A549 (cell line): ENCODE results near the gene TEDC1. TPM values are rescaled to one million over a fixed set of nuclear protein-coding genes. Genes with fewer than 3 reads are reported as not detected.
A peak's percentile ranks its signal among the peaks of the same experiment; 100 is the strongest.

Experiments used
- ATAC-seq, 2 experiments: fragments of 200-7000 bp in 1 of 2; fragments of >200 bp in 1 of 2; cut with Nextera tagmentation in 1 of 2; cut with Tn5 transposase in 1 of 2; 3 replicates each; pipeline versions ENCODE4 v1.8.0 to v1.9.1; 2018 to 2020; ENCODE audit warnings: mild to moderate bottlenecking in 1 of 2, moderate library complexity in 1 of 2
- CTCF ChIA-PET: fragments of 300-600 bp; sonication (Branson Sonifier 250); formaldehyde crosslinking; extraction: SDS; loops from one replicate; lab custom pipeline; 2021; ENCODE audit warnings: antibody characterized with exemption, inconsistent platforms; lab: Yijun Ruan, JAX
- POLR2A ChIA-PET: fragments of 350-600 bp; formaldehyde crosslinking; extraction: SDS; loops from one replicate; lab custom pipeline; 2021; ENCODE audit warnings: antibody characterized with exemption, inconsistent platforms; lab: Yijun Ruan, JAX
- DNase-seq, 2 experiments: peaks; one replicate each; pipeline versions ENCODE4 v3.0.0 to v3.0.0-alpha.2; 2011 to 2016; ENCODE audit warnings: low read depth in 1 of 2, low spot score in 1 of 2
- FAIRE-seq: peaks from 2 replicates; lab custom pipeline; 2011; peaks lifted over from hg19 to GRCh38; lab: Jason Lieb, UNC
- H3K27ac ChIP-seq, 2 experiments: fragments of >200 bp; sonication (Bioruptor Twin); formaldehyde crosslinking; 3 replicates each; pipeline ENCODE4 v1.5.1; 2016 to 2017
- H3K4me1 ChIP-seq: fragments of >200 bp; sonication (Bioruptor Twin); formaldehyde crosslinking; 3 replicates; pipeline ENCODE4 v1.6.1; 2016
- H3K4me2 ChIP-seq: fragments of >200 bp; sonication (Bioruptor Twin); formaldehyde crosslinking; 3 replicates; pipeline ENCODE4 v1.6.1; 2016
- H3K4me3 ChIP-seq: fragments of >200 bp; sonication (Bioruptor Twin); formaldehyde crosslinking; 3 replicates; pipeline ENCODE4 v1.5.1; 2016
- H3K9me3 ChIP-seq: fragments of >200 bp; sonication (Bioruptor Twin); formaldehyde crosslinking; 3 replicates; pipeline ENCODE4 v1.6.1; 2016
- BHLHE40 ChIP-seq: IDR thresholded peaks from 2 replicates; pipeline ENCODE4 v1.6.1; 2012; ENCODE audit warnings: low read depth, low read length, inconsistent platforms
- CBX2 ChIP-seq: fragments of 200-600 bp; sonication (generic); IDR thresholded peaks from 2 replicates; pipeline ENCODE4 v1.6.1; 2016; ENCODE audit warnings: low read depth, mild to moderate bottlenecking, borderline replicate concordance
- CBX8 ChIP-seq: fragments of 200-600 bp; sonication (generic); IDR thresholded peaks from 2 replicates; pipeline ENCODE4 v1.6.1; 2016
- CHD2 ChIP-seq: fragments of 150-350 bp; IDR thresholded peaks from 2 replicates; pipeline ENCODE4 v1.6.1; 2014; ENCODE audit warnings: low read length; ENCODE audit not compliant: partially characterized antibody
- EHMT2 ChIP-seq: fragments of 200-600 bp; sonication (generic); IDR thresholded peaks from 2 replicates; pipeline ENCODE4 v1.6.1; 2016; ENCODE audit warnings: antibody characterized with exemption, low read depth, mild to moderate bottlenecking, moderate library complexity
- FOSB ChIP-seq: fragments of 250-450 bp; sonication (Bioruptor Pico); IDR thresholded peaks from 2 replicates; pipeline ENCODE4 v1.5.0; 2020; ENCODE audit warnings: mild to moderate bottlenecking, moderate library complexity
- HDAC2 ChIP-seq: fragments of 200-600 bp; sonication (generic); IDR thresholded peaks from 2 replicates; pipeline ENCODE4 v1.6.1; 2016
- HOXB13 ChIP-seq: fragments of 250-450 bp; sonication (Bioruptor Pico); IDR thresholded peaks from 2 replicates; pipeline ENCODE4 v1.5.0; 2020; ENCODE audit warnings: low read depth, mild to moderate bottlenecking, moderate library complexity
- JUN ChIP-seq, 2 experiments: fragments of >200 bp; sonication (Bioruptor Twin); formaldehyde crosslinking; IDR thresholded peaks; 2 replicates in 1 of 2; 3 replicates in 1 of 2; pipeline ENCODE4 v1.6.1; 2016 to 2017
- KDM1A ChIP-seq: fragments of 200-600 bp; sonication (generic); IDR thresholded peaks from 2 replicates; pipeline ENCODE4 v1.6.1; 2016; ENCODE audit warnings: low read depth, mild to moderate bottlenecking
- MYC ChIP-seq: IDR thresholded peaks from 2 replicates; pipeline ENCODE4 v1.6.1; 2012; ENCODE audit warnings: mild to moderate bottlenecking, inconsistent platforms, low read length, improper control_type of control experiment, borderline replicate concordance
- NFE2L2 ChIP-seq: fragments of 150-350 bp; conservative IDR thresholded peaks from 2 replicates; pipeline ENCODE4 v1.6.1; 2014; ENCODE audit warnings: low read length
- NPAS2 ChIP-seq: fragments of 250-450 bp; sonication (Bioruptor Pico); IDR thresholded peaks from 2 replicates; pipeline ENCODE4 v1.8.0; 2022; ENCODE audit warnings: mild to moderate bottlenecking, moderate library complexity, borderline replicate concordance
- NR3C1 ChIP-seq: fragments of >200 bp; sonication (Bioruptor Twin); formaldehyde crosslinking; IDR thresholded peaks from 3 replicates; pipeline ENCODE4 v1.6.1; 2017
- POLR2A ChIP-seq: IDR thresholded peaks from 2 replicates; pipeline ENCODE4 v1.6.1; 2012; ENCODE audit warnings: mild to moderate bottlenecking, low read length
- RFX5 ChIP-seq: fragments of 450-650 bp; IDR thresholded peaks from 2 replicates; pipeline ENCODE4 v1.7.1; 2014; ENCODE audit warnings: antibody characterized with exemption, mild to moderate bottlenecking, moderate library complexity
- SMC3 ChIP-seq: fragments of >200 bp; sonication (Bioruptor Twin); formaldehyde crosslinking; IDR thresholded peaks from 3 replicates; pipeline ENCODE4 v1.6.1; 2018; ENCODE audit warnings: inconsistent platforms
- ZC3H11A ChIP-seq: fragments of 450-650 bp; IDR thresholded peaks from 2 replicates; pipeline ENCODE4 v1.6.1; 2014; ENCODE audit warnings: antibody characterized with exemption, mild to moderate bottlenecking
- ZNF302 ChIP-seq: fragments of 250-450 bp; sonication (Bioruptor Pico); IDR thresholded peaks from 2 replicates; pipeline ENCODE4 v1.9.0; 2021; ENCODE audit warnings: inconsistent platforms, mild to moderate bottlenecking, moderate library complexity
- WGBS: methylation state at CpG from one replicate; pipeline ENCODE4 v1.1.6; 2017; ENCODE audit errors: missing lambda C conversion rate; 5-methylcytosine and 5-hydroxymethylcytosine counted together
- polyA plus RNA-seq, 4 experiments: library from polyadenylated mRNA; depleted of rRNA in 3 of 4; stranded (reverse); fragments of >200 nt; fragmentation: RNase III in 1 of 4; extraction: RNeasy Plus Mini Kit Qiagen cat#74134 plus additional on column Dnase treatment in 1 of 4; gene quantifications; 2 replicates in 3 of 4; 3 replicates in 1 of 4; pipeline ENCODE4 v1.2.3, GENCODE V29; 2011 to 2017
- TF ChIP-seq, protein P1 (sequence below): fragments of 250-450 bp; sonication (Bioruptor Pico); IDR thresholded peaks from 2 replicates; pipeline ENCODE4 v1.5.0; 2021; ENCODE audit warnings: mild to moderate bottlenecking, moderate library complexity, borderline replicate concordance
- TF ChIP-seq, protein P2 (sequence below): fragments of >200 bp; sonication (Bioruptor Twin); formaldehyde crosslinking; IDR thresholded peaks from 3 replicates; pipeline ENCODE4 v1.5.1; 2016
- TF ChIP-seq, protein P3 (sequence below): fragments of >200 bp; sonication (Bioruptor Twin); formaldehyde crosslinking; IDR thresholded peaks from 3 replicates; pipeline ENCODE4 v1.6.1; 2016
- TF ChIP-seq, protein P4 (sequence below): IDR thresholded peaks from 2 replicates; pipeline ENCODE4 v1.6.1; 2012

The TEDC1 gene
- polyA plus RNA-seq, 2 of the 4 experiments (the other 2 are of a cell fraction) = 12.7 to 39.6 TPM

DNA sequence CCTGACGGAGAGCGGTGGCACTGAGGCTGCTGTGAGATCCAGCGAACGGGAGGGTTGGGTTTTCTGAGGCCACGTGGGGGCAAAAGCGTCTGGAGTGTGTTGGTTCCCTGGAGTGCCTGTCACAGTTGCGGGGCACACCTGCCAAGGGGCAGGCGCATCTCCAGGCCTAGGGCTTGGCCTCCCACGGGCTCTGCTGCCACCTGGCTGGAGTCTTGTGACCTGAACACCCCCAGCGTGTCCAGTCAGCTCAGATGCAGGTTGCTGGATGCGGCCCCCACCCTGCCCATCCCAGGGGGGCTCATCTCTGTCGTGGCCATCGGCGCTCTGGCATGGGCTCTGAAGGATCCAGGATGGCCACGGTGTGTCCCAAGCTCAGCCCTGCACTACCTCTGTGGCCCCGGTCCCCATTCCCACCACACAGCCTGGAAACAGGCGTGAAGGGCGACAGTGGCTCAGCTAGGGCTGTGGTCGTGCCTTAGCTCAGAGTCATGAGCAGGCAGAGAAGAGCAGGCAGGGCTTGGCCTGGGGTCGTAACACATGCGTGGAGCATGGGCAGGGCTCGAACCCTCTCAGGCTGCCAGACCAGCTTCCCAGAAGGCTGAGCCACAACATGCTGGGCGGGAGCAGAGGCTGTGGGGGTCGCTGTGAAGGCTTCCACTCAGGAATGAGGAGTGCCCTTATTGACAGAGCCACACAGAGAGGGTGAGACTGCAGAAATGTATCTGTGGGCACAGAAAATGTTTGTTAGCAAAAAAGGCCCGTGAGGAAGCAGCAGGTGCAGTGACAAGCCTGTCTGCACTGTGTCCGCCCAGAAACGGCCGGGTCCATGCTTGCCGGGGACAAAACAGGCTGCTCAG lies 40.0 kb upstream of the TEDC1 start:
- TF ChIP-seq CBX8 = no peak
- no peak for TF ChIP-seq FOSB (CRISPR knock-in tag)
- no peak for TF ChIP-seq RFX5
- TF ChIP-seq, protein P1, sequence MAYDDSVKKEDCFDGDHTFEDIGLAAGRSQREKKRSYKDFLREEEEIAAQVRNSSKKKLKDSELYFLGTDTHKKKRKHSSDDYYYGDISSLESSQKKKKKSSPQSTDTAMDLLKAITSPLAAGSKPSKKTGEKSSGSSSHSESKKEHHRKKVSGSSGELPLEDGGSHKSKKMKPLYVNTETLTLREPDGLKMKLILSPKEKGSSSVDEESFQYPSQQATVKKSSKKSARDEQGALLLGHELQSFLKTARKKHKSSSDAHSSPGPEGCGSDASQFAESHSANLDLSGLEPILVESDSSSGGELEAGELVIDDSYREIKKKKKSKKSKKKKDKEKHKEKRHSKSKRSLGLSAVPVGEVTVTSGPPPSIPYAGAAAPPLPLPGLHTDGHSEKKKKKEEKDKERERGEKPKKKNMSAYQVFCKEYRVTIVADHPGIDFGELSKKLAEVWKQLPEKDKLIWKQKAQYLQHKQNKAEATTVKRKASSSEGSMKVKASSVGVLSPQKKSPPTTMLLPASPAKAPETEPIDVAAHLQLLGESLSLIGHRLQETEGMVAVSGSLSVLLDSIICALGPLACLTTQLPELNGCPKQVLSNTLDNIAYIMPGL (CRISPR knock-in tag) = no peak
- TF ChIP-seq MYC = no peak
- no peak for TF ChIP-seq KDM1A
- TF ChIP-seq ZC3H11A = no peak
- no peak for TF ChIP-seq HDAC2
- no peak for TF ChIP-seq CHD2
- TF ChIP-seq NPAS2 (CRISPR knock-in tag) = no peak
- no peak for TF ChIP-seq ZNF302 (CRISPR knock-in tag)
- FAIRE-seq (no peak), ATAC-seq (no peak), DNase-seq (peak in 1 of 2 experiments; percentile 35)
- Histone ChIP-seq H3K4me2 (no peak overlapping the region), H3K4me1 (0 out of 3 replicates have a peak, but pooled peaks cover 6% of the 10 kb centered on the region), H3K9me3 (no peaks in the 10 kb centered on the region), H3K4me3 (no peak overlapping the region), H3K27ac (no peak overlapping the region)
- 86% methylated on average over 26 of the region's 29 CpGs for WGBS
- ChIA-PET CTCF (interaction anchor here (0.8 to 4.6 kb wide), 5 partner anchors 11 to 79 kb away, joined by 3 to 21 read pairs (median 10); no protein-coding TSS in a partner anchor), POLR2A (no interaction called here)

DNA sequence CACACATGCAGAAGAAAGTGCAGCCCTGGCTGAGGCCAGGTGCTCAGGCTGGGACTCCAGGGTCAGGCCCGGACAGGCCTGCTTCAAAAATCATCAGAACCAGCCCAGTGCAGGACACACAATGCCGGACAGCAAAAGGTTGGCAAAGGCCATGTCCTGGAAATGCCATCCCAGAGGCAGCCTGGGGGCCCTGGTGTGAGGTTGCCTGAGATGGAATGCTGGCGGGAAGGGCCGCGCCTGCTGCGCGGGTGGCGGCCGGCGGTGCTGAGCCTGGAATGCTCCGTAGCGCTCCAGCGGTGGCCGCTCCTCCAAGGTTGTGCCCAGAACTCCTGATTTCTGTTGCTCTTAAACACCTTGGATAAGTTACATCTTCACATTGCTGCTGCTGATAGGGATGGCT lies 38.1 kb upstream of the TEDC1 start:
- 0 out of 3 replicates have a peak, but pooled peaks cover 5% of the 10 kb centered on the region for H3K4me1 ChIP-seq
- no peak for TF ChIP-seq CHD2
- no peak for TF ChIP-seq FOSB (CRISPR knock-in tag)
- no peak for TF ChIP-seq HOXB13 (CRISPR knock-in tag)
- TF ChIP-seq NFE2L2 = no peak
- no peak for TF ChIP-seq JUN (IDR thresholded peaks at IDR 0.05)
- no peak for TF ChIP-seq EHMT2
- TF ChIP-seq, protein P2, sequence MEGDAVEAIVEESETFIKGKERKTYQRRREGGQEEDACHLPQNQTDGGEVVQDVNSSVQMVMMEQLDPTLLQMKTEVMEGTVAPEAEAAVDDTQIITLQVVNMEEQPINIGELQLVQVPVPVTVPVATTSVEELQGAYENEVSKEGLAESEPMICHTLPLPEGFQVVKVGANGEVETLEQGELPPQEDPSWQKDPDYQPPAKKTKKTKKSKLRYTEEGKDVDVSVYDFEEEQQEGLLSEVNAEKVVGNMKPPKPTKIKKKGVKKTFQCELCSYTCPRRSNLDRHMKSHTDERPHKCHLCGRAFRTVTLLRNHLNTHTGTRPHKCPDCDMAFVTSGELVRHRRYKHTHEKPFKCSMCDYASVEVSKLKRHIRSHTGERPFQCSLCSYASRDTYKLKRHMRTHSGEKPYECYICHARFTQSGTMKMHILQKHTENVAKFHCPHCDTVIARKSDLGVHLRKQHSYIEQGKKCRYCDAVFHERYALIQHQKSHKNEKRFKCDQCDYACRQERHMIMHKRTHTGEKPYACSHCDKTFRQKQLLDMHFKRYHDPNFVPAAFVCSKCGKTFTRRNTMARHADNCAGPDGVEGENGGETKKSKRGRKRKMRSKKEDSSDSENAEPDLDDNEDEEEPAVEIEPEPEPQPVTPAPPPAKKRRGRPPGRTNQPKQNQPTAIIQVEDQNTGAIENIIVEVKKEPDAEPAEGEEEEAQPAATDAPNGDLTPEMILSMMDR = no peak
- no peak for TF ChIP-seq POLR2A
- ChIA-PET POLR2A (no interaction called here), CTCF (interaction anchor here (0.7 to 6.8 kb wide), 8 partner anchors 9 to 75 kb away, joined by 3 to 34 read pairs (median 4); no protein-coding TSS in a partner anchor)
- 90% methylated on average over 14 of the region's 14 CpGs for WGBS
- no peak overlapping the region for H3K4me2 ChIP-seq
- H3K9me3 ChIP-seq = no peaks in the 10 kb centered on the region
- H3K27ac ChIP-seq = no peak overlapping the region
- FAIRE-seq (no peak), DNase-seq (no peak), ATAC-seq (no peak)
- no peak overlapping the region for H3K4me3 ChIP-seq

DNA sequence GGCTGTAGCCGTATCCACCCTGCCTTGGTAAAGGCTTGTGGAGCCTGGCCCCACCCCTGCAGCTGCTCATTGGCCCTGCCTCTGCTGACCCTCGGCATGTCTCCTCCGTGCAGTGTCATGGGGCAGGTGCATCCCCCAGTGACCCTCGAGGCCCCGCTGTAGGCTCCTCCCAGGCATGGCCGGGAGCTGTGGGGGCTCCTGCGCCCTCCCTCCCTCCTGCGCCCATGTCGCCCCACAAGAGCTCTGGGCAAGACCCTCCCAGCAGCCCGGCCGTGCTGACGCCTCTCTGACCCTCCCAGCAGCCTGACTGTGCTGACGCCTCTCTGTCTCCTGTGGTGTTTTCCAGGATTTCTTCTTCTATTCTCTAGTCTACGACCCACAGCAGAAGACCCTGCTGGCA lies 37.2 kb upstream of the TEDC1 start:
- 93% methylated on average over 13 of the region's 14 CpGs for WGBS
- Histone ChIP-seq H3K27ac (no peak overlapping the region), H3K4me3 (no peak overlapping the region), H3K9me3 (no peaks in the 10 kb centered on the region), H3K4me1 (no peaks in the 10 kb centered on the region), H3K4me2 (no peak overlapping the region)
- FAIRE-seq (no peak), DNase-seq (no peak), ATAC-seq (no peak)
- POLR2A ChIA-PET = interaction anchor here (0.7 kb wide), 1 partner anchor 36 kb away, joined by 4 read pairs; no protein-coding TSS in a partner anchor
- no peak for TF ChIP-seq NR3C1
- no peak for TF ChIP-seq CBX2
- TF ChIP-seq SMC3 = no peak
- TF ChIP-seq, protein P3, sequence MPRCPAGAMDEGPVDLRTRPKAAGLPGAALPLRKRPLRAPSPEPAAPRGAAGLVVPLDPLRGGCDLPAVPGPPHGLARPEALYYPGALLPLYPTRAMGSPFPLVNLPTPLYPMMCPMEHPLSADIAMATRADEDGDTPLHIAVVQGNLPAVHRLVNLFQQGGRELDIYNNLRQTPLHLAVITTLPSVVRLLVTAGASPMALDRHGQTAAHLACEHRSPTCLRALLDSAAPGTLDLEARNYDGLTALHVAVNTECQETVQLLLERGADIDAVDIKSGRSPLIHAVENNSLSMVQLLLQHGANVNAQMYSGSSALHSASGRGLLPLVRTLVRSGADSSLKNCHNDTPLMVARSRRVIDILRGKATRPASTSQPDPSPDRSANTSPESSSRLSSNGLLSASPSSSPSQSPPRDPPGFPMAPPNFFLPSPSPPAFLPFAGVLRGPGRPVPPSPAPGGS = no peak
- TF ChIP-seq NFE2L2 = no peak
- TF ChIP-seq, protein P4, sequence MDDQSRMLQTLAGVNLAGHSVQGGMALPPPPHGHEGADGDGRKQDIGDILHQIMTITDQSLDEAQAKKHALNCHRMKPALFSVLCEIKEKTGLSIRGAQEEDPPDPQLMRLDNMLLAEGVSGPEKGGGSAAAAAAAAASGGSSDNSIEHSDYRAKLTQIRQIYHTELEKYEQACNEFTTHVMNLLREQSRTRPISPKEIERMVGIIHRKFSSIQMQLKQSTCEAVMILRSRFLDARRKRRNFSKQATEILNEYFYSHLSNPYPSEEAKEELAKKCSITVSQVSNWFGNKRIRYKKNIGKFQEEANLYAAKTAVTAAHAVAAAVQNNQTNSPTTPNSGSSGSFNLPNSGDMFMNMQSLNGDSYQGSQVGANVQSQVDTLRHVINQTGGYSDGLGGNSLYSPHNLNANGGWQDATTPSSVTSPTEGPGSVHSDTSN = no peak
- no peak for TF ChIP-seq BHLHE40
- no peak for TF ChIP-seq NPAS2 (CRISPR knock-in tag)
- CTCF ChIA-PET = interaction anchor here (0.9 to 6.8 kb wide), 7 partner anchors 10 to 36 kb away, joined by 3 to 34 read pairs (median 5); no protein-coding TSS in a partner anchor
